ENCODE results near the gene WFIKKN1.

DNA sequence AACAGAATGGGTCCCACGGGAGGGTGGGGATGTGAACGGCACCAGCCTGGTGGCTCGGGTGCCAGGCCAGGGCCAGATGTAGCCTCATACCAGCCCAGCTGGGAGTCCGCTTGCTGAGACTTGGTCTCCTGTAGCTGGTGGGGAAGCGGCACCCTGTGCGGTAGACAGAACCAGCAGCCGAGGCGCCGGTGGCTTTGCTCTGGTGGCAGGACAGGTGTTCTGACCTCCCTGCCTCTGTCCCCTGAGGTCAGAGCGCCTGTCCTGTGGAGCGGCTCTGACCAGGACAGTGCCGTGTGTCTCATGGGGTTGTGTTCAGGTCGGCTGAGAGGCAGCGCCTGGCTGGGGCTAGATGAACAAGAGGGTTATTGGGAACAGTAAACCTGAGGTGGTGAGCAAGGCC, 20.8 kb upstream of the WFIKKN1 start:
- no peak for TF ChIP-seq POLR2AphosphoS5 (IDR thresholded peaks at IDR 0.05; ENCODE audit: low read depth, low read length)
- no peak for TF ChIP-seq POLR2A (IDR thresholded peaks at IDR 0.05; ENCODE audit: low read depth, low read length)
- no peak for TF ChIP-seq TAF1 (IDR thresholded peaks at IDR 0.05; ENCODE audit: borderline replicate concordance, low read depth, low read length)
